HS-27A (cell line): ENCODE measurements around the gene PDS5B.
"Not testable (repeated sequence)": the region's sequence is repeated elsewhere in the genome, so short reads cannot be mapped to it uniquely, and the experiment has no call there.

Experiments
- DNase-seq: peaks from one replicate; pipeline ENCODE4 v3.0.0-alpha.2; 2012; ENCODE audit warnings: low read depth, missing footprints

The PDS5B gene

GRCh38 chr13:32657309-32657708, 71.1 kb downstream of the PDS5B start:
- DNase-seq, result no peak

DNA sequence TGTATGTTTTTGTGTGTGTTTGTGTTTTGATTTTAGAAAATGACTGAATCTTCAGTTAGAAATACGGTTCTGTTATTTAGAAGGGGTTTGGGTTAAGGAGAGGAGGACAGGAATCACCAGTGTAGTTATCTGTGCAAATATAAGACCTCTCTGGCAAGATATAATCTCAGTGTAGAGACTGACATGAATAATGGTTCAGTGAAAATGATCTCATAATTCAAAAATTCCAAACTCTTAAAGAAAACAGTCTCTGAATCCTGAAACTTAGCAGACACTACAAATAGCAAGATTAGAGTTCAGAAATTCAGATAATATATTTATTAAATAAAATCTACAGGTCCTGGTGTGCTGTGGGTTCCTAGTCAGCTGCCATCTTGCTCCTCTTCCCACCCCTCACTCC, 73.5 kb downstream of the PDS5B start:
- no peak for DNase-seq

DNA sequence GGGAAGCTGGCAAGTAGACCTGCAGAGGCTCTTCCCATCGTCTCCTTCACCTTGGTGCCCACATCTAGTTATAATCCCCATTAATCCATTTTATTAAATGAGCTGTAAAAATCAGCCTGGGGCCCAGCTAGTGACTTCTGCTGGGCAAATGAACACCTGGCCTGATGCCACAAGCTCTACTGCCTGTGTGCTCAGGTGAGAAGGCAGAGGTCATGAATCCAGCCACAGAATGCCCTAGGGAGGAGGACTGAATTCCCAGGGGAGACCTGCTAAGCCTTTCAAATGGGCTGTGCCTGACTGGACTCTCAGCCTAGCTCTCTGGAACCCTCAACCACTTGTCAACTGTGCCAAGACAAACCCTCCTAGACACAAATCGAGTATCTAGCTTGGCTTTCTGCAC, 74.0 kb downstream of the PDS5B start:
- no peak for DNase-seq

DNA sequence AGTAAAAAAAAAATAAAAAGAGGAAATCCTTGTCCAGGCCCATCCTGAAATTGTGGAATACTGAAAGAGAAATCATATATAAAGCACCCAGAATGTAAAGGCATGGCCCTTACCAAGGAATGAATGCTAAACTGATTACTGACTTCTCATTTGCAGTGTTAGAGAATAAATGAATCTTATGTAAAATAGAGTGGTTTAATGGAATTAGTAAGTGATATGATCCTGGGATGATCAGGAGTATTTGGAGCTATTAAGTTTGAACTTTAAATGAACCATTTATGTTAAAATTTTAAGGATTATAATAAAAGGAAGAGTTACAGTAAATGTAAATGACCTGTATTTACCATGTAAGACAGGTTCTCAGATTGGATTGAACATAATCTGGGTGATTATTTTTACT, 75.4 kb downstream of the PDS5B start:
- no peak for DNase-seq

DNA sequence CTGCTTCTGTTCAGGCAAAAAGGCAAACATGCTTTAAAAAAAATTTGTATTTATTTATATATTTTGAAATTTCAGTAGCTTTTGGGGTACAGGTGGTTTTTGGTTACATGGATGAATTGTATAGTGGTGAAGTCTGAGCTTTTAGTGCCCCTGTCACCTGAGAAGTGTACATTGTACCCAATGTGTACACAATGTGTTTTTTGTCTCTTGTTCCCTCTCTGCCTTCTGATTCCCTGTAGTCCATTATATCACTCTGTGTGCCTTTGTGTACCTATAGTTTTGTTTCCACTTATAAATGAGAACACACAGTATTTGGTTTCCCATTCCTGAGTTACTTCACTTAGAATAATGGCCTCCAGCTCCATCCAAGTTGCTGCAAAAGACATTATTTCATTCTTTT, 77.4 kb downstream of the PDS5B start:
- no peak for DNase-seq

DNA sequence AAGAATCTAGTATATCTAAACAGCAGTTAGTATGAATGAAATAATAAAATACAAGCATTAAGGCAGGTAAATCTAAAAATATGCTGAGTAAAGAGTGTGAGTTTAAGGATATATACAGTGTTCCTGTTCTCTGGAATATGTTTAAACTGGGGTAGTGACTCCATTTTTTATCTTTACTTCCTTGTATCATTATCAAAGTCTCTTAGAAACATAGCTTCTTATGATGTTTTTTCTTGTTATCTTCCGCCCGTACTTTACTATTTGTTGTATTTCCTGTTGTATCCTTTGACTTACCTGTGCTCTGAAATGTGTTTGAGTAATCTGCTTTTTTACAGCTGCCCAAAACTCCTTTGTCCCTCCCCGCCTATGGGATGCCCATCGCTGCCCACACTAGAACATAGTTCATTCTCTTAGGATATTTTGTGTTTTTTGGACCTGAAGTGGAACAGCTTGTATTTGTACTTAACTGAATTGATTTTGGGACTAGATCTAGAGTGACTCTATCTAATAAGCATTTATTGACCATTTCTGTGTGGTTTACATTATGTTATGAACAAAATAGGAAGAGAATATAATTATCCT, 80.8 kb downstream of the PDS5B start:
- DNase-seq, result no peak

GRCh38 chr13:32669030-32669646, 82.9 kb downstream of the PDS5B start:
- DNase-seq, result no peak

DNA sequence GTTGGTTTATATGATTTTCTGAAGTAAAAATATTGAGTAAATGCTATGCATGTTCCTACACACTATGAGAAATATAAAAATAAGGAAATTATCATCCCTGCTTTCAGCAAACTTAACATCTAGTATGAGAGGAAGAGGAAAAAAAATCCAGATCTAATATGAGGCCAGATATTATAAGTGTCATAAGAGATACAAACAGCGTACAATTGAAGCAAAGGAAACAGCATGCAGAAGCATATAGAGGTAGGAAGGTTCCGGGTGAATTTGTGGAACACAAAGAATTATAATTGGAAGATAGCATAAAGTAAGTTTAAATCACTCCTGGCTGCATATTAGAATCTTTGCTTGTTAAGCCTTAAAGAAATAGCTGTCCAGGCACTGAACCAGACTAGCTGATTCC, 88.3 kb downstream of the PDS5B start:
- DNase-seq, result no peak

DNA sequence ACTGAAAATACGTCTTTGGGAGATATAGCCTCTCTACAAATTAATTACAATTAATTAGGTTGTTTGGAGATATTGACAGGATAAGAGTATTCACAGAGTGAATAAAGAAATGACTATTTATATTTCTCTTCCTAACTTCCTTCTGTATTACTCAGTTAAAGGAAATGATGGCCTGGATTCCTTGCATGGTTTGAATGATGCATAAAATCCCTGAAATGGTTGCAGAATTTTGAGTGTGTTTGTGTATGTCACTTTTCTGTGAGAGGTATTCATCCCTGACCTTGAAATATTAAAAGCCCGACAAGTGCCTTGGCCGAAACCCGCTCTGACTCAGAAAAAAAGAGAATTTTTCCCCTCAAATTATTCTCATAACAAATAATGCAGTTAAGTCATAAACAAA, 90.0 kb downstream of the PDS5B start:
- DNase-seq, result no peak

GRCh38 chr13:32682130-32682529, 95.9 kb downstream of the PDS5B start:
- no peak for DNase-seq

GRCh38 chr13:32682740-32683139, 96.5 kb downstream of the PDS5B start:
- no peak for DNase-seq

DNA sequence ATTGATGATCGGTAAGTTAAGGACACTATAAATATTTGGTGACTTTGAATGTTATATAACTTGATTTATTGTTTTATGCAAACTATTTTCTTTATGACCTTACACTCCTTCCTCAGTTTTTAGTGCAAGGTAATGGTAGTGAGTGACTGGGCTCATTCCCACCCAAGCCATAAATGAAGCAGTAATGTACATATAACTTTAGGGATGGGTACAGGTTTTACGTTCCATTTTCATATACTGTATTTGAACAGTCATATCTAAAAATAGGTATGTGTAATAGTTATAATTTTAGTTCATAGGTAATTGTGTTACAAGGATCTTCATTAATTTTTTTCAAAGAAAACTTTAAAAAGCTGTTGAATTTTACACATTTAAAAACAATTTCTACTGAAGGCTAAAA, 101.0 kb downstream of the PDS5B start:
- DNase-seq, result no peak

GRCh38 chr13:32695602-32696250, 109.5 kb downstream of the PDS5B start:
- no peak for DNase-seq

DNA sequence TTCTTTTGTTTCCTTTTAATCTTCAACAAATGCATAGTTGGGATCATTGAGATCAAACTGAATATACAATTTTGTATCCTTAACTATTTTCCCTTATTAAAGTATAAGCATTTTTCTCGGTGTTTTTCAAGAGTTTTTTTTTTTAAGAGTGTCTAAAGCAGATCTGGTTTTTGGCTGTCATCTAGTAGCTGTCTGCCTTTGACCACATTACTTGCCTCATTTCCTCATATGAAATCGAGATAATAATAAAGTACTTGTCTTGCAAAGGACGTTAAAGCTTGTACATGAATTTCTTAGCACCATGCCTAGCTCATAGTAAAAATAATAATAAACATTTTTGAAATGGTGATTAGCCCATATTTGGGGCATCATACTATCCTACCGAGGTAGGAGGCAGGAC, 121.2 kb downstream of the PDS5B start:
- DNase-seq, result no peak

DNA sequence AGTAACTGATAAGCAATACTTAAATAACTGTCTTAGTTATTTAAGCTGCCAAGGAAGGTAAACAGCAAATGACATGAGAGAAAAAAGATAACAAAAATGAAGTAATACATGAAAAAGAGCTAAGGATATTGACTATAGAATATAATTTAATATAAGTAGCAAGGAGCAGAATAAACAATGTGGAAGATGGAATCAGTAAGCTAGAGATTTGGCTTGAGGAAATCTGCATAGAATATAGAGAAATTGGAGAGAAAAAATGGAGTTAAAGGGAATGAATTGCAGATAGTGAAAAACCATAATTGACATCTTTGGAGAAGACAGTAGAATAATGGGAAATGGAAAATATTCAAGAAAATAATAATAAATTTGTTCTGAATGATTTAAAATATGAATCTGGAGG, 127.1 kb downstream of the PDS5B start:
- no peak for DNase-seq

DNA sequence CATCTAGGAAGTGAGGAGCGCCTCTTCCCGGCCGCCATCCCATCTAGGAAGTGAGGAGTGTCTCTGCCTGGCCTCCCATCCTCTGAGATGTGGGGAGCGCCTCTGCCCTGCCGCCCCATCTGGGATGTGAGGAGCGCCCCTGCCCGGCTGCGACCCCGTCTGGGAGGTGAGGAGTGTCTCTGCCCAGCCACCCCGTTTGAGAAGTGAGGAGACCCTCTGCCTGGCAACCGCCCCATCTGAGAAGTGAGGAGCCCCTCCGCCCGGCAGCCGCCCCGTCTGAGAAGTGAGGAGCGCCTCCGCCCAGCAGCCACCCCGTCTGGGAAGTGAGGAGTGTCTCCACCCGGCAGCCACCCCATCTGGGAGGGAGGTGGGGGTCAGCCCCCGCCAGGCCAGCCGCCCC, 129.9 kb downstream of the PDS5B start:
- DNase-seq, result not testable (repeated sequence)

DNA sequence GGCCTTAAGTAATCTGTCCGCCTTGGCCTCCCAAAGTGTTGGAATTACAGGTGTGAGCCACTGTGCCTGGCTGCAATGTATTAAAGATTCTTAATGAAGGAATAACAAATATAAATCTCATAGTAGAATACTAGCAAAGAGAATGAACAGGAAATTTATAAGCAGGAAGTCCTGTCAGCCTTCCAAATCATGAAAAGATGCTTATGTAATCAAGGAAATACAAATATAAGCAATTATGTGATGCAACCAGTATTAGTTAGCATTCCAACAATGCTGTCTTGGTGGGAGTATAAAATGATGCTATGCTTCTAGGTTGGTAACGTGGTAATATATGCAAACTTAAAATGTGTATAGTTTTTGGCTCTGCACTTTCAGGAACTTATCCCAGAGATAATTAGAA, 133.8 kb downstream of the PDS5B start:
- no peak for DNase-seq

DNA sequence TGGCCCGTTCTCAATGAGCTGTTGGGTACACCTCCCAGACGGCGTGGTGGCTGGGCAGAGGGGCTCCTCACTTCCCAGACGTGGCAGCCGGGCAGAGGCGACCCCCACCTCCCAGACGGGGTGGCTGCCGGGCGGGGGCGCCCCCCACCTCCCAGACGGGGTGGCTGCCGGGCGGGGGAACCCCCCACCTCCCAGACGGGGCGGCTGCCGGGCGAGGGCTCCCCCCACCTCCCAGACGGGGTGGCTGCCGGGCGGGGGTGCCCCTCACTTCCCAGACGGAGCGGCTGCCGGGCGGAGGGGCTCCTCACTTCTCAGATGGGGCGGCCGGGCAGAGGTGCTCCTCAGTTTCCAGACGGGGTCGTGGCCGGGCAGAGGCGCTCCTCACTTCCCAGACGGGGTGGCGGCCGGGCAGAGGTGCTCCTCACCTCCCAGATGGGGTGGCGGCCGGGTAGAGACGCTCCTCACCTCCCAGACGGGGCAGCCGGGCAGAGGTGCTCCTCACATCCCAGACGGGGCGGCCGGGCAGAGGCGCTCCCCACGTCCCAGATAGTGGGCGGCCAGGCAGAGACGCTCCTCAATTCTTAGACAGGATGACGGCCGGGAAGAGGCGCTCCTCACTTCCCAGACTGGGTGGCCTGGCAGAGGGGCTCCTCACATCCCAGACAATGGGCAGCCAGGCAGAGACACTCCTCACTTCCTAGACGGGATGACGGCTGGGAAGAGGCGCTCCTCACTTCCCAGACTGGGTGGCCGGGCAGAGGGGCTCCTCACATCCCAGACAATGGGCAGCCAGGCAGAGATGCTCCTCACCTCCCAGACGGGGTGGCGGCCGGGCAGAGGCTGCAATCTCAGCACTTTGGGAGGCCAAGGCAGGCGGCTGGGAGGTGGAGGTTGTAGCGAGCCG, 135.1 kb downstream of the PDS5B start:
- not testable (repeated sequence) for DNase-seq

- no peak for DNase-seq
Measured at GRCh38 chr13:32722340-32722739, 136.1 kb downstream of the PDS5B start.

- DNase-seq, result no peak
Measured at GRCh38 chr13:32723987-32724386, 137.7 kb downstream of the PDS5B start.

GRCh38 chr13:32726374-32727037, 140.3 kb downstream of the PDS5B start:
- no peak for DNase-seq

DNA sequence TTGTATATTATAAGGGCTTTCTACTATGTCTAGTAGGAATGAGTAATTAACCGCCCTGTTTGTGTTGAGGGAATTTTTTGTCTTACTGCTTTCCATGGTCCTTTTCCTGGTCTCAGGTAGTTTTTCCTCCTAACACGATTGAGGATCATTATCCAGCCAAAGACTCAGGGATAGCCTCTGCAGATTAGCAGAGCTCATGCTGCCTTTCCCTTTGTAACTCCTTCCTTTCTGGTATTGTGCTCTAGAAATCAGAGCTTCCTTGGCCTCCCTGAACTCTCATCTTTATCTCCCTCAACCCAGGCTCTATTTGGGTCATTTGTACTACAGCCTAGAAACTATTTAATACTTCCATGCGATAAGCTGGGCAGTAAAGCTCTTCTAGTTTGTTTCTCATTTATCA, 142.1 kb downstream of the PDS5B start:
- DNase-seq, result no peak
